NT2/D1 (cell line): ENCODE data around the gene CCDC85C.

Source experiments
- DNase-seq: peaks from one replicate; pipeline ENCODE4 v3.0.0-alpha.2; 2011; ENCODE audit warnings: low read depth, low spot score
- H3K27me3 ChIP-seq: 2 replicates; pipeline ENCODE4 v1.6.0; 2011; ENCODE audit warnings: mild to moderate bottlenecking; ENCODE audit not compliant: insufficient read length, insufficient read depth
- H3K36me3 ChIP-seq: 2 replicates; pipeline ENCODE4 v1.6.1; 2011; ENCODE audit warnings: mild to moderate bottlenecking, low read length, mixed read lengths; ENCODE audit not compliant: insufficient read depth, insufficient read length
- H3K4me1 ChIP-seq: 2 replicates; pipeline ENCODE4 v1.5.1; 2011; ENCODE audit not compliant: insufficient read depth, insufficient read length
- H3K4me3 ChIP-seq: 2 replicates; pipeline ENCODE4 v1.5.1; 2011; ENCODE audit warnings: low read depth; ENCODE audit not compliant: insufficient read length
- H3K9ac ChIP-seq: 2 replicates; pipeline ENCODE4 v1.6.0; 2011; ENCODE audit warnings: low read depth; ENCODE audit not compliant: insufficient read length
- H3K9me3 ChIP-seq: 2 replicates; pipeline ENCODE4 v1.5.1; 2011; ENCODE audit warnings: mild to moderate bottlenecking, low read length; ENCODE audit not compliant: insufficient read depth
- SUZ12 ChIP-seq: IDR thresholded peaks from 2 replicates; pipeline ENCODE4 v1.6.1; 2011; ENCODE audit not compliant: insufficient read length, insufficient read depth; ENCODE audit errors: extremely low read depth
- YY1 ChIP-seq: IDR thresholded peaks from 2 replicates; pipeline ENCODE4 v1.6.1; 2011; ENCODE audit not compliant: insufficient read length, insufficient read depth
- ZNF274 ChIP-seq: IDR thresholded peaks from 2 replicates; pipeline ENCODE4 v1.6.1; 2011; ENCODE audit warnings: mild to moderate bottlenecking, low read depth, low read length

Gene CCDC85C

GRCh38 chr14:99531251-99532096 is 72.5 kb downstream of the CCDC85C start:
- no peaks in the 10 kb centered on the region for H3K27me3 ChIP-seq
- H3K4me1 ChIP-seq = peaks cover 33% of the 10 kb centered on the region
- TF ChIP-seq YY1 (no peak), SUZ12 (no peak), ZNF274 (no peak)
- H3K9me3 ChIP-seq = no peaks in the 10 kb centered on the region
- H3K36me3 ChIP-seq = peaks cover 3% of the 10 kb centered on the region
- no peak overlapping the region for H3K4me3 ChIP-seq
- H3K9ac ChIP-seq = peak overlapping the region; percentile 45
- DNase-seq = no peak

GRCh38 chr14:99530407-99531155 is 73.4 kb downstream of the CCDC85C start:
- DNase-seq = no peak
- H3K4me1 ChIP-seq = peaks cover 32% of the 10 kb centered on the region
- H3K4me3 ChIP-seq = no peak overlapping the region
- H3K27me3 ChIP-seq = no peaks in the 10 kb centered on the region
- H3K9me3 ChIP-seq = no peaks in the 10 kb centered on the region
- H3K9ac ChIP-seq = peak overlapping the region; percentile 45
- peaks cover 3% of the 10 kb centered on the region for H3K36me3 ChIP-seq
- TF ChIP-seq SUZ12 (no peak), ZNF274 (no peak), YY1 (no peak)

GRCh38 chr14:99529899-99530298 is 74.1 kb downstream of the CCDC85C start:
- H3K4me3 ChIP-seq = no peak overlapping the region
- TF ChIP-seq YY1 (no peak), ZNF274 (no peak), SUZ12 (no peak)
- no peak for DNase-seq
- peaks cover 3% of the 10 kb centered on the region for H3K36me3 ChIP-seq
- no peak overlapping the region for H3K9ac ChIP-seq
- no peaks in the 10 kb centered on the region for H3K9me3 ChIP-seq
- H3K27me3 ChIP-seq = no peaks in the 10 kb centered on the region
- peaks cover 35% of the 10 kb centered on the region for H3K4me1 ChIP-seq

- H3K9me3 ChIP-seq = no peaks in the 10 kb centered on the region
- H3K27me3 ChIP-seq = no peaks in the 10 kb centered on the region
- no peak overlapping the region for H3K9ac ChIP-seq
- DNase-seq = no peak
- H3K36me3 ChIP-seq = peaks cover 3% of the 10 kb centered on the region
- TF ChIP-seq SUZ12 = no peak
- no peak for TF ChIP-seq YY1
- TF ChIP-seq ZNF274 = no peak
- peaks cover 36% of the 10 kb centered on the region for H3K4me1 ChIP-seq
- no peak overlapping the region for H3K4me3 ChIP-seq
Measured at GRCh38 chr14:99527427-99528076, 76.5 kb downstream of the CCDC85C start.

- no peaks in the 10 kb centered on the region for H3K9me3 ChIP-seq
- H3K36me3 ChIP-seq = peaks cover 3% of the 10 kb centered on the region
- peak overlapping the region; percentile 8 for H3K9ac ChIP-seq
- peaks cover 35% of the 10 kb centered on the region for H3K4me1 ChIP-seq
- no peak overlapping the region for H3K4me3 ChIP-seq
- H3K27me3 ChIP-seq = no peaks in the 10 kb centered on the region
- TF ChIP-seq YY1 (no peak), SUZ12 (no peak), ZNF274 (no peak)
- no peak for DNase-seq
Measured at GRCh38 chr14:99527026-99527425, 77.0 kb downstream of the CCDC85C start.

GRCh38 chr14:99525699-99526080 is 78.3 kb downstream of the CCDC85C start:
- H3K27me3 ChIP-seq = no peaks in the 10 kb centered on the region
- peak overlapping the region; percentile 32 for H3K9ac ChIP-seq
- H3K4me1 ChIP-seq = peaks cover 42% of the 10 kb centered on the region
- no peak for DNase-seq
- no peak overlapping the region for H3K4me3 ChIP-seq
- no peaks in the 10 kb centered on the region for H3K9me3 ChIP-seq
- H3K36me3 ChIP-seq = peaks cover 13% of the 10 kb centered on the region
- TF ChIP-seq YY1 = no peak
- no peak for TF ChIP-seq ZNF274
- TF ChIP-seq SUZ12 = no peak
